HG02623 (cell line): Measurements from ENCODE around the gene GPC1.
"Not testable (repeated sequence)": the region's sequence is repeated elsewhere in the genome, so short reads cannot be mapped to it uniquely, and the experiment has no call there.

Experiments
- ATAC-seq: cut with Tn5 transposase; IDR thresholded peaks from one replicate; pipeline ENCODE4 v1.9.1; 2021; ENCODE audit warnings: moderate library complexity; ENCODE audit not compliant: unreplicated experiment

The GPC1 gene

GRCh38 chr2:240494194-240494793 is 58.8 kb downstream of the GPC1 start:
- no peak for ATAC-seq

DNA sequence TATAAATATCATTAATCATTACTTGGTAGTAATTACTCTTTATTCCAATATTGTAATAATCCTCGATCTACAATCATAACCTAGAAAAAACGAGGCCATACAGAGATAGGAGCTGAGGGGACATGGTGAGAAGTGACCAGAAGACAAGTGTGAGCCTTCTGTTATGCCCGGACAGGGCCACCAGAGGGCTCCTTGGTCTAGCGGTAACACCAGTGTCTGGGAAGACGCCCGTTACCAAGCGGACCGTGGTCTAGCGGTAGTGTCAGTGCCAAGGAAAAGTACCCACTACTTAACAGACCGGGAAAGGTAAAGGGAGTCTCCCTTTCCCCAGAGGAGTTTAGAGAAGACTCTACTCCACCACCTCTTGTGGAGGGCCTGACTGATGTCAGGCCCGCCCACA is 59.5 kb downstream of the GPC1 start:
- ATAC-seq, result not testable (repeated sequence)

GRCh38 chr2:240497082-240497481 is 61.6 kb downstream of the GPC1 start:
- not testable (repeated sequence) for ATAC-seq

- ATAC-seq, result no peak
Observed at GRCh38 chr2:240498171-240498957, 62.9 kb downstream of the GPC1 start.

DNA sequence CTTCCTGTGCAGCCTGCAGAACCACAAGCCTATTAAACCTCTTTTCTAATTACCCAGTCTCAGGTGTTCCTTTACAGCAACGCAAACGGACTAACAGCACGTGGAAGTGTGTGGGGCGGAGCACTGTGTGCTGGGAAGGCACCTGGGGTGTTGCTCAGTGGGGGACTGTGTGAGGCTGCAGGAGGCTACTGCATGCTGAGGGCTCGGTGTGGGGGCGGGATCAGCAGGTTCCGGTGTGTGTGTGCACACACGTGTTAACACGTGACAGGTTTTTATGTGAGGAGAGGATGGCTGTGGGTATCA is 63.4 kb downstream of the GPC1 start:
- no peak for ATAC-seq

- ATAC-seq, result no peak
Observed at GRCh38 chr2:240499309-240500301, 64.1 kb downstream of the GPC1 start.

DNA sequence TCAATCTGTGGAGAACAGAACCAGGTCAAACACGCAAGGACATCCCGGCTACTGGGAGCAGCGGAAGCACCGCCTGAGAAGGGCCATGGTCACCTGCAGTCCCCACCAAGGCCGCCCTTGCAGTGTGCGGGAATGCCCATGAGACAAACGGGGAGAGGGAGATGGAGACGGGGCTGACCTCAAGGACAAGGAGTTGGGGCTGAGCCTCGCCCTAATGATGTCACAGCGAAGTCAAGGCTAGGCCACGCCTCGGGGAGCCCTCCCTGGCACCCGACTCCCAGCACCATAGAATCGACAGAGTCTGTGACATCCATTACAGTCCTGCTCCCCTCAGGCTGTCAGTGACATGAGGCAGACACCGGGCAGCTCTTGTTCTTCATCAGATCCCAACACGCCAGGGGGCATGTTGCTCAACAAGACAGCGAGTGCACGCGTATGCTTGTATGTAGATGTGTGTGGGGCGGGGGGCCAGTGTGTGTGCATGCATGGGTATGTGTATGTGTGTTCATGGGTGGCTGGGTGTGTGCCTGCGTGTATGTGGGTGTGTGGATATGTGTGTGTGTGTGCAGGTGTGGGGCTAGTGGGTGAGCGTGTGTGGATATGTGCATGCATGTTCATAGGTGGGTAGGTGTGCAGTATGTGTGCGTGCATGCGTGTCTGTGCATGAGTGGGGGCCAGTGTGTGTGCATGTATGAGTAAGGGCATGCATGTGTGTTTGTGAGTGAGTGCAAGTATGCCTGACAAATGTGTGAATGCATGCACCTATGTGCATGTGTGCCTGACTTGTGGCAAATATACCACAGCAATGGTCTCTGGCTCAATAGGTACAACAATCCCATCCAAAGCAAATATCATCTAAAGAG is 65.3 kb downstream of the GPC1 start:
- ATAC-seq, result no peak

DNA sequence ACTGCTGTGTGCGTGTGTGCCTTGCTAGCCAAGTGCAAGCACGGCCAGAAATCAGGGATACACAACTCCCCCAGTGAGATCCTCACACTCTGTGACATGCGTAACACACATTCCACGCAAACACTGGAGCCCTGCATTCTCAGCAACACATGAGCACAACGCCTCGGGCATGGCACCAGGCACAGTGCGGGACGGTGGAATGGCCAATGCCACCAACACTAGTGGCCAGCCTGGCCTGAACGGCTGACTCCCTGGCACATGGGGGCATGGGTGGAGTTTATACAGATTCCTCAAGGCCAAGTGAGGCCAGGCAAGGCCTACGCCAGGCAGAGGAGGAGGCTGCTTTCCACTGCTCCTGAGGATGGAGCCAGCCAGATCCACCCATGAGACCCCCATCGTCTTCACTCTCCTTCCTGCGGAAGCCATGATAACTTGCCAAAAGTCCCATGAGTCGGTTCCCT is 66.1 kb downstream of the GPC1 start:
- no peak for ATAC-seq

GRCh38 chr2:240502059-240502429 is 66.6 kb downstream of the GPC1 start:
- ATAC-seq, result no peak

GRCh38 chr2:240502430-240503121 is 67.1 kb downstream of the GPC1 start:
- no peak for ATAC-seq

DNA sequence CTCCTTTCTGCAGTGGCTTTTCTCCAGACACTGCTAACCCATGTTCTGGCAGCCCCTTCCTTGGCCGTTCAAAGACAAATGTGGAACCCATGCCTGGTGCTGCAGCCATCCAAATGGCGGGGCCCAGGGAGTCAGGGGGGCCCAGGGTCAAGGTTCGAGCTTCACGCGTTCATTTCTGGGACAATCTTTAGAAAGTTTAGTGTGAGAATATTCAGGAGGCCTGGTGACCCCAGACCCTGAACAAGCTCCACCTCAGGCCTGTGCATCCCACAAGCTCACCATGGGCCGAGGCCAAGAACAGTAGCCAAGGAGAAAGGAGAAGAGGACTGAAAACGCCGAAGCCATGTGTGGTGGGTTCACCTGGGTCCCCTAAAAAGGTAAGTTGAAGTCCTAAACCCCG is 67.9 kb downstream of the GPC1 start:
- ATAC-seq, result no peak

DNA sequence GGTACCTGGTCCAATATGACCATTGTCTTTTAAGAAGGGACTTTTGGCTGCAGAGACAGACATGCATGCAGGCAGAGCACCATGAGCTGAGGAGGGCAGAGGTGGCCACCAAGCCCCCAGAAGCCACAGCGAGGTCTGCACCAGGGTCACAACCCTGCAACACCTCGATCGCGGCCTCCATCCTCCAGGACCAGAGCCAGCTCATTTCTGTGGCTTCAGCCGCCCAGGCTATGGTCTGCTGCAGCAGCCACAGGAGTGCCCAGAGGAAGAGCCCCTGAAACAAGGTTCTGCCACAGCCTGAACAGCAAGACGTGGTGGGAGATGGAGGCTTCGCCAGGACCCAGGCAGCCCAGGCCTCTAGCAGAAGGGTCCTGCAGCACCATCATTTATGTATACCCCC is 68.4 kb downstream of the GPC1 start:
- ATAC-seq, result no peak

DNA sequence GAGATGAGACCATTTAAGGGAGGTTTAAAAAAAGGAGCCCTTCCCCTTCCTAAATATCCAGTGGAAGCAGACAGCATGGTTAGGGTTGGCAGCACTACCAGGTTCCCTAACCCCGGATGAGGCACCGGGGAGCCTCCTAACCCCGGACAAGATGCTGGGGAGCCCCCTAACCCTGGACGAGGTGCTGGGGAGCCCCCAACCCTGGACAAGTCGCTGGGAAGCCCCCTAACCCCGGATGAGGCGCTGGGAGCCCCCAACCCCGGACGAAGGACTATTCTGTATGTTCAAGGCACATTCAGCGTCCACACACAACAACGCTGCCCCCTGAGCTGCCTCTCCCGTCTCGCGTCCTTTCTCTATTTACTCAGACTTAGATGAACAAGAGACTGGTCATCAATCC is 70.4 kb downstream of the GPC1 start:
- ATAC-seq, result no peak

GRCh38 chr2:240506406-240507059 is 71.1 kb downstream of the GPC1 start:
- no peak for ATAC-seq

- ATAC-seq, result no peak
Observed at GRCh38 chr2:240507060-240507777, 71.8 kb downstream of the GPC1 start.

DNA sequence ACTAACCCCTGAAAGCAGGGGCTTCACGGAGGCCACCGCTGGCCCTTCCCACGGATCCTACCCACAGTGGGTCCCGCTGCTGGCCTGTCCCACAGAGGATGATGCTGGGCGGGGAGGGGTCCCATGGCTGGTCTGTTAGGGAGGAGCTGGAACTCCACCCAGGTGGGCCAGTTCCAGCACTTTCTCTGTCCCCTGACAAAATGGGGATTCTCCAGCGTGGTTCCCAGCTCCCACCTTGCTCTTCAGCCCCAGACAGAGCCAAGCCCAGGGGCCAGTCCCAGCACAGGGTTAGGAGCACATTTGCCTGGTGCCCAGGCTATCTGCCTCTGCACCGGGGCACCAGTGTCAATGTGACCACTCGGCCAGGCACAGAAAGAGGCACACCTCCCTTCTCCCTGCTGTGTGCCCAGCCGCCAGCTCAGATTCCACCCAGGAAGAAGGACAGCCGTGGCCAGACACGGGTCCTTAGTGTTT is 72.4 kb downstream of the GPC1 start:
- no peak for ATAC-seq

DNA sequence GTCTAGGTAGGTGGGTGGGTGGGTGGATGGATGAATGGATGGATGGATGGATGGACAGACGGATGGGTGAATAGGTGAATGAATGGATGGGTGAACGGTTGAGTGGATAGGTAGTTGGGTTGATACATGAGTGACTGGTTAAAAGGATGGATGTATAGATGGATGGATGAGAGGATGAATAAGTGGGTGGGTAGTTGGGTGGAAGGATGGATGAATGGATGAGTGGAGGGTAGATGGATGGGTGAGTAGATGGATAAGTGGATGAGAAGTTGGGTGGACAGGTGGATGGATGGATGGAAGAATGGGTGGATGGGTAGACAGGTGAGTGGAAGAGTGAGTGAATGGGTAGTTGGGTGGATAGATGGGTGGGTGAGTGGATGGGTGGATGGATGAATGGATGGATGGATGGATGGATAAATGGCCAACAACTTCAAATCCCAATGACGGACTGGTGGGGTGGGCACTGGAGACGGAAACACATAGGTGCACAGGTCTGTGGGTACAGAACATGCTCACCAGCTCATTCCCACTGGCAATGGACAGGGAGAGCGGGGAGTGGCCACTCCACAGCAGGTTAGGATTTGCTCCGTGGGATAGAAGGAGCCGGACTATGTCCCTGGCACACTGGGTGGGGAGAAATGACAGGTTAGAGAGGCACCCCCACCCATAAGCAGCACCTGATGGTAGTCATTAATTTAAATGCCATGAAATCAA is 73.5 kb downstream of the GPC1 start:
- no peak for ATAC-seq
